Mucosa of descending colon (tissue), 3 donors: ENCODE results near the gene IGFL4. TPM values are rescaled to one million over a fixed set of nuclear protein-coding genes. Genes with fewer than 3 reads are reported as not detected.
A peak's percentile ranks its signal among the peaks of the same experiment; 100 is the strongest.

Experiments used
- ATAC-seq: fragments of 200-7000 bp; cut with Tn5 transposase; one replicate; pipeline ENCODE4 v1.9.1; 2020; ENCODE audit warnings: mild to moderate bottlenecking, moderate library complexity
- DNase-seq, 3 donors: peaks; one replicate each; pipeline ENCODE4 v3.0.0-alpha.2; 2020
- H3K36me3 ChIP-seq: fragments of 200-600 bp; one replicate; pipeline ENCODE4 v1.8.0; 2021; ENCODE audit warnings: low read depth, mild to moderate bottlenecking
- H3K4me1 ChIP-seq: fragments of 200-600 bp; one replicate; pipeline ENCODE4 v1.8.0; 2021; ENCODE audit warnings: low read depth, mild to moderate bottlenecking
- H3K4me3 ChIP-seq: fragments of 200-600 bp; one replicate; pipeline ENCODE4 v1.8.0; 2021; ENCODE audit warnings: mild to moderate bottlenecking
- H3K9me3 ChIP-seq: fragments of 200-600 bp; one replicate; pipeline ENCODE4 v1.8.0; 2021; ENCODE audit warnings: mild to moderate bottlenecking
- intact Hi-C, 2 donors: fragments of 100-400 bp; cut with DNase I in 1 of 2; cut with micrococcal nuclease in 1 of 2; formaldehyde crosslinking; loops; one replicate each; pipeline versions ENCODE4 v1.11.0 to v1.11.1; 2022; cut with DNase I, micrococcal nuclease
- long read RNA-seq, 2 donors: library from polyadenylated mRNA; unstranded; transcript quantifications; one replicate each; pipeline ENCODE4 v2.0.0, GENCODE V29; 2019 to 2021
- total RNA-seq, 3 donors: library from RNA; stranded (reverse); fragmentation: NEBNext Ultra II Directional in 2 of 3; extraction: Animal tissue kit (Norgen Biotek cat#: 25700) in 2 of 3; gene quantifications; one replicate each; pipeline versions ENCODE4 v1.2.1 to v1.2.4, GENCODE V29; 2021 to 2023
- TF ChIP-seq, protein P1 (sequence below): fragments of 200-600 bp; IDR thresholded peaks from one replicate; pipeline ENCODE4 v1.8.0; 2022; ENCODE audit warnings: antibody characterized with exemption, mild to moderate bottlenecking
- donor health status: DM: no; HTN: no; CAD: no; lungs with moderate emphysema.
- donor health status: DM: no; HTN: no; CAD: no.
- donor health status: DM: no; HTN: yes; CAD: no.

The IGFL4 gene
- total RNA-seq, result not detected
- long read RNA-seq, donor 1, result 0 reads
- long read RNA-seq, donor 2, result 0 reads

DNA sequence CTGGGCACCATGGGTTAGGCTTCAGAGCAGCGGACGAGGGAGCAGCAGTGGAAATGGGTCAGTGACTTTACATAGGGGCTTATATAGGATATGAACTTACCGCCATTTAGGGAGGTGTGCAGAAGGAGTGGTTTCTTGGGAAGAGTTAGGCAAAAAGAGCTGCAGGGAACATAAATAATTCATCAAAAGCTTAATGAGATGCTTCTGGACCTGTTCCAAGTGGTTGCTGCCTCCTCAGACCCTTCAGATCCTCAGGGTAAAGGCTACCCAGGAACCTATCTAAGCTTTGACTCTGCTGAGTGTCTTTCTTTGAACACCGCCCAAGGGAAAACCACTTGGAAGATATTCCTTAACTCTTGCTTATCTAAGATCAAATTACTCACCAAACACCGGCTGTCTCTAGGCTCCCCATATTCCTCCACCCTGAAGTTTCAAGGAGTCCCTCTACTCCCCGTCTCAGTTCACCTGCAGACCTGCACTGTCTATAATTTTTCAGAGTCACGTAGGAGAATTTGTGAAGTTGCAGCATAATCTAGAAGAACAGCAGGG is at the start of gene IGFL4:
Gene IGFL4, minus strand, starts transcription at position 51 of the 549 bp plus-strand sequence. Its CDS starts 40 bp downstream, at position 11.
- no peaks in the 10 kb centered on the region for H3K4me1 ChIP-seq
- intact Hi-C loops, result no loop called here
- TF ChIP-seq, protein P1, sequence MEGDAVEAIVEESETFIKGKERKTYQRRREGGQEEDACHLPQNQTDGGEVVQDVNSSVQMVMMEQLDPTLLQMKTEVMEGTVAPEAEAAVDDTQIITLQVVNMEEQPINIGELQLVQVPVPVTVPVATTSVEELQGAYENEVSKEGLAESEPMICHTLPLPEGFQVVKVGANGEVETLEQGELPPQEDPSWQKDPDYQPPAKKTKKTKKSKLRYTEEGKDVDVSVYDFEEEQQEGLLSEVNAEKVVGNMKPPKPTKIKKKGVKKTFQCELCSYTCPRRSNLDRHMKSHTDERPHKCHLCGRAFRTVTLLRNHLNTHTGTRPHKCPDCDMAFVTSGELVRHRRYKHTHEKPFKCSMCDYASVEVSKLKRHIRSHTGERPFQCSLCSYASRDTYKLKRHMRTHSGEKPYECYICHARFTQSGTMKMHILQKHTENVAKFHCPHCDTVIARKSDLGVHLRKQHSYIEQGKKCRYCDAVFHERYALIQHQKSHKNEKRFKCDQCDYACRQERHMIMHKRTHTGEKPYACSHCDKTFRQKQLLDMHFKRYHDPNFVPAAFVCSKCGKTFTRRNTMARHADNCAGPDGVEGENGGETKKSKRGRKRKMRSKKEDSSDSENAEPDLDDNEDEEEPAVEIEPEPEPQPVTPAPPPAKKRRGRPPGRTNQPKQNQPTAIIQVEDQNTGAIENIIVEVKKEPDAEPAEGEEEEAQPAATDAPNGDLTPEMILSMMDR, result no peak
- ATAC-seq (peak; percentile 85), DNase-seq (no peak)
- no peak within 1 kb of the TSS for H3K4me3 ChIP-seq
- no peaks in the 10 kb centered on the region for H3K9me3 ChIP-seq
- H3K36me3 ChIP-seq, result no peaks in the 10 kb centered on the region

DNA sequence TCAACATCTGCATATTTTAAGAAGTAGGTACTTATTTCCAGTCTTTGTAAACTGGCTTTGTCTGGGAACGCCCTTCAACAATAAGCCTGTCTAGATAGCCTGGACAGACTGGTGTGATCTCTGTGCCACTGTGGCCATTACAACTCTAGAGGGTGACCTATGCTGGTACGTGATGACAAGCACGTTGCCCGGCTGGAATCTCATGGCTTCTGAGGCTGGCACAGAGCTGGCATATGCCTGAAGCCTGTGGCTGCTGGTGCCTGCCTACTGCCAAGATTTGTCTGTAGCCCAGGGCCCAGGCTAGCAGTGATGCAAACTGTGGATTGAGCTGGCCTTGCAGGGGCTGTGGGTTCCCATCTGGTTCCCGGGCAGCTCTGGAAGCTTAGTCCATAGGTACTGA is 49.6 kb upstream of the IGFL4 start:
- no peaks in the 10 kb centered on the region for H3K4me1 ChIP-seq
- ATAC-seq, result no peak
- H3K9me3 ChIP-seq, result peaks cover 14% of the 10 kb centered on the region
- no peak overlapping the region for H3K4me3 ChIP-seq
- no peaks in the 10 kb centered on the region for H3K36me3 ChIP-seq
- TF ChIP-seq, protein P1, result no peak
- DNase-seq, result no peak
- intact Hi-C loops, result no loop called here

DNA sequence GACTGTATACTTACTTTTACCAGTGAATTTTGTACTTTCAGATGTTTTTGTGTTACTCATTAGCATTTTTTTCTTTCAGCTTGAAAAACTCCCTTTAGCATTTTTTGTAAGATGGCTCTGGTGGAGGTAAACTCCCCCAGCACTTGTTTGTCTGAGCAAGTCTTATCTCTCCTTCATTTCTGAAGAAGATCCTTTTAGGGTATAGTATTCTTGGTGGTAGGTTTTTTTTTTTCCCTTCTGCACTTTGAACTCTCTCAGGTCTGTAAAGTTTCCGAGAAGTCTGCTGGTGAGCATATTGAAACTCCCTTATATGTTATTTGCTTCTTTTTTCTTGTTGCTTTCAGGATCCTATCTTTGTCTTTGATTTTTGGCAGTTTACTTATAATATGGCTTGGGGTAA is 48.6 kb upstream of the IGFL4 start:
- TF ChIP-seq, protein P1, result no peak
- ATAC-seq (no peak), DNase-seq (no peak)
- Histone ChIP-seq H3K36me3 (no peaks in the 10 kb centered on the region), H3K4me1 (no peaks in the 10 kb centered on the region), H3K4me3 (no peak overlapping the region), H3K9me3 (peaks cover 14% of the 10 kb centered on the region)
- intact Hi-C loops, result loop anchor here in 1 of 2 donors (10.0 kb wide), 1 partner anchor 105 kb away; no protein-coding TSS in a partner anchor

DNA sequence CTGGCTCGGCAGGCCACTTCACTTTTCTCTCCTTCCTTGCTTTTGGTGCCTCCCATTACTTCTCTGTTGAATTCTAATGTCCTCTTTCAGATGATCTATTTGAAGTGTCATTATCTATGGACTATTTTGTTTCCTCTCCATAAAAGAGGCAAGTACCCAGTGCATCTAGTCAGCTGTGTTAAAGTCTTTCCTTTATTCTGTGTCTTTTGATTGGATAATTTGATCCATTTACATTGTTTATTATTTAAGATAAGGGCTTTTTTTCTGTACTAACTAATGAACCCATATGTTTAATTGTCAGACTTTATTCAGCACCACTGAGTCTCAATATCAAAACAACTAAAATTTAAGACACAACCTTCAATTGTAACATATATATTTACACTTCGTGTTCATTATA is 47.3 kb upstream of the IGFL4 start:
- TF ChIP-seq, protein P1, result no peak
- intact Hi-C loops, result loop anchor here in 1 of 2 donors (10.0 kb wide), 1 partner anchor 107 kb away; no protein-coding TSS in a partner anchor

DNA sequence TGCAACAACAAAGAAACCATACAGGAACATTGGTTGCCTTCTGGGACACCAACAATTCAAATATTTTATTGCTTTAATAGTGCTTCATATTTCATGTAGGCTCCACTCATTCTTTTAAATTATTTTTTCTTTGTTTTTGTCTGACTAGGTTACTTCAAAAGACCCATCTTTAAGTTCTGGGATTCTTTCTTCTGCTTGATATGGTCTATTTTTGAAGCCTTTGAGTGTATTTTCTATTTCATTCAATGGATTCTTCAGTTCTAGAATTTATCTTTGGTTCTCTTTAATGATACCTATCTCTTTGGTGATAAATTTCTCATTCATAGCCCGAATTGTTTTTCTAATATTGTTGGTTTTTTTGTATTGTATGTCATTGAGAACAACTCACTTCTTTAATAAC is 45.1 kb upstream of the IGFL4 start:
- intact Hi-C loops, result loop anchor here in 1 of 2 donors (10.0 kb wide), 1 partner anchor 109 kb away; no protein-coding TSS in a partner anchor
- peaks cover 14% of the 10 kb centered on the region for H3K9me3 ChIP-seq
- no peaks in the 10 kb centered on the region for H3K4me1 ChIP-seq
- ATAC-seq (no peak), DNase-seq (no peak)
- TF ChIP-seq, protein P1, result no peak
- no peak overlapping the region for H3K4me3 ChIP-seq
- no peaks in the 10 kb centered on the region for H3K36me3 ChIP-seq

More for the DNA sequence above, 47.3 kb upstream of the IGFL4 start:
- no peak overlapping the region for H3K4me3 ChIP-seq
- H3K4me1 ChIP-seq, result no peaks in the 10 kb centered on the region
- ATAC-seq (no peak), DNase-seq (no peak)
- H3K9me3 ChIP-seq, result peaks cover 14% of the 10 kb centered on the region
- H3K36me3 ChIP-seq, result no peaks in the 10 kb centered on the region
